ENCODE data around the gene FATE1.

FATE1 gene

GRCh38 chrX:151745651-151746050 lies 29.8 kb downstream of the FATE1 start:
- DNase-seq: no peak

GRCh38 chrX:151746502-151746901 lies 30.7 kb downstream of the FATE1 start:
- DNase-seq: no peak

- no peak for DNase-seq
These were observed 34.7 kb downstream of the FATE1 start for GRCh38 chrX:151750511-151750910.

- no peak for DNase-seq
These were observed 37.0 kb downstream of the FATE1 start for GRCh38 chrX:151752847-151753246.

- peak; percentile 10 for DNase-seq
These were observed 37.6 kb downstream of the FATE1 start for GRCh38 chrX:151753313-151754046.

- DNase-seq: no peak
These were observed 38.2 kb downstream of the FATE1 start for GRCh38 chrX:151754047-151754429.

GRCh38 chrX:151754641-151755215 lies 38.9 kb downstream of the FATE1 start:
- DNase-seq: no peak

- DNase-seq: no peak
These were observed 43.3 kb downstream of the FATE1 start for GRCh38 chrX:151759041-151759708.

- no peak for DNase-seq
These were observed 47.0 kb downstream of the FATE1 start for GRCh38 chrX:151762802-151763201.

GRCh38 chrX:151763711-151764110 lies 47.9 kb downstream of the FATE1 start:
- no peak for DNase-seq

- DNase-seq: no peak
These were observed 49.2 kb downstream of the FATE1 start for GRCh38 chrX:151765026-151765425.

GRCh38 chrX:151771726-151772125 lies 55.9 kb downstream of the FATE1 start:
- no peak for DNase-seq

All from suppressor macrophage treated with lipopolysaccharide for 4 hours (primary cell).